HG03571 (cell line): Measurements from ENCODE around the gene ATG10.
"Not testable (repeated sequence)": the region's sequence is repeated elsewhere in the genome, so short reads cannot be mapped to it uniquely, and the experiment has no call there.

Experiments used
- ATAC-seq: cut with Tn5 transposase; IDR thresholded peaks from one replicate; pipeline ENCODE4 v1.9.1; 2021; ENCODE audit not compliant: unreplicated experiment

Gene ATG10

GRCh38 chr5:82045554-82046275 lies 73.9 kb downstream of the ATG10 start:
- ATAC-seq, result no peak

DNA sequence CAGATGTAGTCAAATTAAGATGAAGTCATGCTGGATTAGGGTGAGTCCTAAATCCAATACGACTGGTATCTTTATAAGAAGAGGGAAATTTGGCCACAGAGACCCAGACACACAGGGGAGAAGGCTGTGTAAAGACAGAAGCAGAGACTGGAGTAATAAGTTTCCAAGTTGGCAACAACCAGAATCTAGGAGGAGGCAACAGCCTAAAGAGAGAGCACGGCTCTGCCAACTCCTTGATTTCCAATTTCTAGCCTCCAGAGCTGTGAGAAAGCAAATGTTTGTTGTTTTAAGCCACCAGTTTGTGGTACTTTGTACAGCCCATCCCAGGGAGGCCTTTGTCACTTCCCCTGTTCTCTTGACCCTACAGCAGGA lies 74.4 kb downstream of the ATG10 start:
- ATAC-seq, result no peak

GRCh38 chr5:82050955-82051354 lies 79.1 kb downstream of the ATG10 start:
- no peak for ATAC-seq

- ATAC-seq, result no peak
These were observed 82.3 kb downstream of the ATG10 start for GRCh38 chr5:82054004-82054710.

DNA sequence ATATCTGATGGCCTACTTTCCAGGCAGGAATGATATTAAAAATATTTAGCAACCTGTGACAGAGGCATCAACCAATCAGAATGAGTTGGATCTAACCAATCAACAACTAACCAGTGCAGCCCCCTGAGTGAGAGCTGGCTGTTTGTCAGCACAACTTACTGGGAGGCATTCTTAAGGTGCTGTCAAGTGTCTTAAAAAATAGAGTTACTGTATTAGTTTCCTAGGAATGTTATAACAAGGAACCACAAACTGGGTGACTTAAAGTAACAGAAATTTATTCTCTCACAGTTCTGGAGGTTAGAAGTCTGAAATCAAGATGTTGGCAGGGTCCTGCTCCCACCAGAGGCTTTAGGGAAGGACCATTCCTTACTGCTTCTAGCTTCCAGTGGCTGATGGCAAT lies 85.2 kb downstream of the ATG10 start:
- no peak for ATAC-seq

- ATAC-seq, result no peak
These were observed 86.9 kb downstream of the ATG10 start for GRCh38 chr5:82058710-82059109.

DNA sequence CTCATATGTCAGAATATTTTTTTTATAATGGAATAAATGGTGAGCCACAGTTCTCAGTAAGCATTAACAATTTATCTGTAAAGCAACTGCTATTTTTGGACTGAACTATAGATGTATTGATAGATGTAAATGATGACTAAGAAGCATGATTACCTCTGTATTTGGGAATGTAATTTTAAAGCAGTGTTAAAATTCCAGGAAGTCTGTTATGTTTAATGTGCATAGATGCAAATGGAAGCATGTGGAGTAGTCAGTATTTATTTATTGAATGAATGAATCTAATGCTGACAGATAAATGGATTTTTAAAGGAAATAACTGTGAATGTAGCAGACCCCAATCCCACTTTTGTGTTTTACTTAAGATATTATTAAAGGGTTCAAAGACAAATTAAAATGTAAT lies 95.0 kb downstream of the ATG10 start:
- no peak for ATAC-seq

GRCh38 chr5:82068042-82068441 lies 96.2 kb downstream of the ATG10 start:
- ATAC-seq, result not testable (repeated sequence)

DNA sequence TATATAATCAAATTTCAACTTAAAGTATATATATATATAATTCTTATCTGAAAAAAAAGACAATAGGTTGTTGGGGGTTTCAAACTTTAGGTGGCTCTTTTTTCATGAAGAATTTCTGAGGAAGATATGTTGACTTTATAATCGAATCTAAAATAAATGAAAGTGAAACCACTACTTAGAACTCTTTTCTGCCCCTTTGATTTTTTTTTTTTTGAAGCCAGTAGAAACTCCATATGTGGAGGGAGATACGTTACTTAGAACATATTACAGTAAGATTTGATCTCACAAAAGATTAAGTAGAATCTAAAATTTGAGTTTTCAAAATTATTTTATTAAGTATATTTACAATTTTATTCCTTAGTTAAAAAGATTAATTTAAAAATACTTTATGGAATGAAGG lies 96.9 kb downstream of the ATG10 start:
- no peak for ATAC-seq

DNA sequence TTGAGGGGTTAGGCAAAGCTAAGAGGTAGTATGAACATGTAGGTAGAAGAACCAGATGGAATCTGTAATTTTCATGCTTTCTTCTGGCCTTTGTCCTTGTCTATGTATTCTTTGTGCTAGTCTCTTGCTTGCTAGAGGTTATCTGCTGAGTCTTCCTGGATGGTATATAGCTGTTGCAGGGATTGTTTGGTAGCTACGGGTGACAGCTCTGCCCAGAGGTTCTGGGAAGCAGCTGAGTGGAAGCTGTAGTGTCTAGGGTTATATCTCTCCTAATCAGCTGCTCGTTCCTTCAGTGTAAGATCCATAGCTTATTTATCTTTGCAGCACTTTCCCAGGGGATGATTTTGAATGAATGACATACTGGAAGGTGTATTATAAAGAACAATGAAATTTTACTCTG lies 100.3 kb downstream of the ATG10 start:
- no peak for ATAC-seq

GRCh38 chr5:82073179-82073578 lies 101.4 kb downstream of the ATG10 start:
- no peak for ATAC-seq

- no peak for ATAC-seq
These were observed 103.1 kb downstream of the ATG10 start for GRCh38 chr5:82074950-82075349.

DNA sequence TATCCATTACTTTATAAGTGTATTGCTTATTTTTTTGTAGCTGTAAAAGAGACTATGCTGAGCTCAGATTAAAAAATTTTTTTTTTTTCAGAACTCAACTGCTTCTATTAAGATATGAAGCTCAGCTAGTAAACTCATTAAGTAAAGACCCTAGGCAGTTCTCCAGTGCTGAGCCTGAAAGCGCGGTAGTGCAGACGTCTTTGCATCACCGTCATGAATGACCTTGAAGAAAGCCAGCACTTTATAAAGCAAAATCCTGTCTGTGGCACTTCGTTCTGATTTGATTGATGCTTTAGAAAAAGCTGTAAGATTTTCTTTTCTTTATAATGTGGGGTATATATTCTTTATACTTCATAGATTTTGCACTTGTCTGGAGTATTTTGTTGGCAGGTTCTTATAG lies 105.7 kb downstream of the ATG10 start:
- ATAC-seq, result no peak

- no peak for ATAC-seq
These were observed 119.8 kb downstream of the ATG10 start for GRCh38 chr5:82091617-82092016.

GRCh38 chr5:82095536-82095935 lies 123.7 kb downstream of the ATG10 start:
- ATAC-seq, result no peak

DNA sequence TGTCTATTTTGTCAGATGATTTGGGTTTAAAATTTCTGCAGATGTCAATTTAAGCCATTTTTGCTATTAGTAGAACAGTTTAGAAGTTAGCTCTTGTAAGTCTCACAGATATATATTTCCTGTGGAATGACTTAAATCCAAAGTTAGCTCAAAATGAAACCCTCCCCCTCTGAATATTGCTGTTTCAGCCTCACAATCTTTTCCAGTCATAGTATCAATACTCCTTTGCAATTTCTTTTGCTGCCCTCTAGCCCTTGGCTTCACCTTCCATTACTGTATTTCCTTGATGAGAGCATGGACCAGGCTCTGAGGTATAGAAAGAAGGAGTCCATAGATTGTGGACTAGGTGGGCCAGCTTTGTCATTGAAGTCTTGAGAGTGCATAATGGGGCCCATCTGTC lies 124.4 kb downstream of the ATG10 start:
- no peak for ATAC-seq

GRCh38 chr5:82100303-82101077 lies 128.7 kb downstream of the ATG10 start:
- ATAC-seq, result peak; percentile 97

DNA sequence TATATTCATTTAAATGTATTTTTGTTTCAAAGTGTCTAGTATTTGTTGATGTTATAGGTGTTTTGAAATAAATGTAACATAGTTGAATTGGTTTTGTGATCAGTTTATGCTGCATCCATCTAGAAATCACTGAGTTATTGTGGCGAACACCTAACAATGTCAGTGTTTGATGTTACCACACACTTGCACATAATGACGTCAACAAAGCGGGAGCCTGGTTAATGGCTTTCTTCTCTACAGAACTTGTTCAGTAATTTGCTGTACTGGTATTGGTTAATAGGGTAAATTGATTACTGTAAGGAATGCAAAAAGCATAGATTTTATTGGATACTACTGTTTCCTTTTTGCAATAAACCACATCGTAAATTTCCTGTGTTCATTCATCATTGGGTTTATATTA lies 133.0 kb downstream of the ATG10 start:
- no peak for ATAC-seq

DNA sequence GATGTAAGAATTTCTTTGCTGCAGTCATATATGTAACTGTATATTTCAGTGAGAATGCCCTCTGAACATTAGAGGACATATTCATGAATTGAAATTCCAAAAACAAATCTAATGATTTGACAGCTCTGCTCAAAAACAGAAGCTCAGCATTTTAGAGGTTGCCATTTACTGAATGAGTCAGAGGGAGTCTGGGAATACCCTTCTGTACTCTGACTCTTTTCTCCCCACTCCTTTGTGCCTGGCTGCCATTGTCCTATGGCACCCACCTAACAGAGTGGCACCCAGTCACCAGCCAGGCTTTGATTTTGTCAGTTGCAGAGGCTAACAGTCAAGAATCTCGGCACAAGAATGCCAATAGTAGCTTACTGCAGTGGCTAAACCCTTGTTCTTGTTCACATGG lies 133.6 kb downstream of the ATG10 start:
- no peak for ATAC-seq

- ATAC-seq, result no peak
These were observed 134.4 kb downstream of the ATG10 start for GRCh38 chr5:82106207-82106606.

GRCh38 chr5:82106756-82107155 lies 134.9 kb downstream of the ATG10 start:
- no peak for ATAC-seq

- ATAC-seq, result no peak
These were observed 135.4 kb downstream of the ATG10 start for GRCh38 chr5:82107267-82107666.
